Measurements from ENCODE around the gene PRSS1. TPM values are rescaled to one million over a fixed set of nuclear protein-coding genes. Genes with fewer than 3 reads are reported as not detected.

PRSS1 gene
- total RNA-seq, 1 donor: not detected

DNA sequence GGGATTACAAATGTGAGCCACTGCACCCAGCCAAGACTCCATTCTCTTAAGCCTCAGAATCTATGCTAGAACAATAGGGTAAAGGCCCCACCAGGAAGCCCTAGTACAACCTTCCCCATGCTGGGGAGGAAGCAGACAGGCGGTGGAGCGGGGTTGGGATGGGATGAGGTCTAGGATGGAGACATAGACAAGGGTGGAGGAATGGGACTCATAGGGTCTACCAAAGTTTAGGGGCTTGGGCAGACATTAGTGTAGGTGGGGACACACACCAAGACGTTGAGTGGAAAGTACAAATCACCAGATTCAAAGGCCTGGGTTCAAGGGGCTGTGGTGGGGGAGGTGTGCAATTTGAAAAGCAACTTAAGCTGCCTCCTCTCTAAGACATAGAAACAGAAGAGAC lies 40.8 kb downstream of the PRSS1 start:
- H3K4me3 ChIP-seq (ENCODE audit: low read depth, low read length): no peak overlapping the region
- TF ChIP-seq, protein P1, sequence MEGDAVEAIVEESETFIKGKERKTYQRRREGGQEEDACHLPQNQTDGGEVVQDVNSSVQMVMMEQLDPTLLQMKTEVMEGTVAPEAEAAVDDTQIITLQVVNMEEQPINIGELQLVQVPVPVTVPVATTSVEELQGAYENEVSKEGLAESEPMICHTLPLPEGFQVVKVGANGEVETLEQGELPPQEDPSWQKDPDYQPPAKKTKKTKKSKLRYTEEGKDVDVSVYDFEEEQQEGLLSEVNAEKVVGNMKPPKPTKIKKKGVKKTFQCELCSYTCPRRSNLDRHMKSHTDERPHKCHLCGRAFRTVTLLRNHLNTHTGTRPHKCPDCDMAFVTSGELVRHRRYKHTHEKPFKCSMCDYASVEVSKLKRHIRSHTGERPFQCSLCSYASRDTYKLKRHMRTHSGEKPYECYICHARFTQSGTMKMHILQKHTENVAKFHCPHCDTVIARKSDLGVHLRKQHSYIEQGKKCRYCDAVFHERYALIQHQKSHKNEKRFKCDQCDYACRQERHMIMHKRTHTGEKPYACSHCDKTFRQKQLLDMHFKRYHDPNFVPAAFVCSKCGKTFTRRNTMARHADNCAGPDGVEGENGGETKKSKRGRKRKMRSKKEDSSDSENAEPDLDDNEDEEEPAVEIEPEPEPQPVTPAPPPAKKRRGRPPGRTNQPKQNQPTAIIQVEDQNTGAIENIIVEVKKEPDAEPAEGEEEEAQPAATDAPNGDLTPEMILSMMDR (IDR thresholded peaks at IDR 0.05; ENCODE audit: insufficient read depth, low read depth, low read length): no peak
- no peak for DNase-seq (ENCODE audit: low read depth)

DNA sequence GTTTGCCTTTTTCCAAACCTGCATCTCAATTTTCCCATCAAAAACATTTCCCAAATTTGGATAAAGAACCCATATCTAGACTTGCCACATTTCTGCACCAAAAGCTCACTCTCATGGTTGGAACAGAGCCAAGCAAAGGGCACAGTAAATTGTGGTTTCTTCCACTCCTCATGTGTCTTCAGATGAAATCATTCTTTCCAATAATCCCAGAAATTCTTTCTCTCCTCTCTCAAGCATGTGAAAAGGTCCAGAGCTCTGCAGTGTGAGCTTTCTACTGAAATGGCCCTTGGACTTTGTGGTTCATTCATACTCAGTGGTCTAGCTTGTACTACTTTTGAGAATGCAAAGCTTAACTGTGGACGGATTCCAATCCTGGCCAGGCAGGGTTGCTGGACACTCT lies 41.3 kb downstream of the PRSS1 start:
- no peak for DNase-seq (ENCODE audit: low read depth)
- no peak overlapping the region for H3K4me3 ChIP-seq (ENCODE audit: low read depth, low read length)
- TF ChIP-seq, protein P1 (IDR thresholded peaks at IDR 0.05; ENCODE audit: insufficient read depth, low read depth, low read length): no peak

DNA sequence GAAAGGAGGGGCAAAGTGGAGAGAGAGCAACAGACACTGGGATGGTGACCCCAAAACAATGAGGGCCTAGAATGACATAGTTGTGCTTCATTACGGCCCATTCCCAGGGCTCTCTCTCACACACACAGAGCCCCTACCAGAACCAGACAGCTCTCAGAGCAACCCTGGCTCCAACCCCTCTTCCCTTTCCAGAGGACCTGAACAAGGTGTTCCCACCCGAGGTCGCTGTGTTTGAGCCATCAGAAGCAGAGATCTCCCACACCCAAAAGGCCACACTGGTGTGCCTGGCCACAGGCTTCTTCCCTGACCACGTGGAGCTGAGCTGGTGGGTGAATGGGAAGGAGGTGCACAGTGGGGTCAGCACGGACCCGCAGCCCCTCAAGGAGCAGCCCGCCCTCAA lies 42.2 kb downstream of the PRSS1 start:
- TF ChIP-seq, protein P1 (IDR thresholded peaks at IDR 0.05; ENCODE audit: insufficient read depth, low read depth, low read length): no peak
- no peak for DNase-seq (ENCODE audit: low read depth)
- no peak overlapping the region for H3K4me3 ChIP-seq (ENCODE audit: low read depth, low read length)

DNA sequence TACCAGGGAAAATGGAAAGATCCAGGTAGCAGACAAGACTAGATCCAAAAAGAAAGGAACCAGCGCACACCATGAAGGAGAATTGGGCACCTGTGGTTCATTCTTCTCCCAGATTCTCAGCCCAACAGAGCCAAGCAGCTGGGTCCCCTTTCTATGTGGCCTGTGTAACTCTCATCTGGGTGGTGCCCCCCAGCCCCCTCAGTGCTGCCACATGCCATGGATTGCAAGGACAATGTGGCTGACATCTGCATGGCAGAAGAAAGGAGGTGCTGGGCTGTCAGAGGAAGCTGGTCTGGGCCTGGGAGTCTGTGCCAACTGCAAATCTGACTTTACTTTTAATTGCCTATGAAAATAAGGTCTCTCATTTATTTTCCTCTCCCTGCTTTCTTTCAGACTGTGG lies 42.9 kb downstream of the PRSS1 start:
- TF ChIP-seq, protein P1 (IDR thresholded peaks at IDR 0.05; ENCODE audit: insufficient read depth, low read depth, low read length): no peak
- no peak for DNase-seq (ENCODE audit: low read depth)
- no peak overlapping the region for H3K4me3 ChIP-seq (ENCODE audit: low read depth, low read length)

DNA sequence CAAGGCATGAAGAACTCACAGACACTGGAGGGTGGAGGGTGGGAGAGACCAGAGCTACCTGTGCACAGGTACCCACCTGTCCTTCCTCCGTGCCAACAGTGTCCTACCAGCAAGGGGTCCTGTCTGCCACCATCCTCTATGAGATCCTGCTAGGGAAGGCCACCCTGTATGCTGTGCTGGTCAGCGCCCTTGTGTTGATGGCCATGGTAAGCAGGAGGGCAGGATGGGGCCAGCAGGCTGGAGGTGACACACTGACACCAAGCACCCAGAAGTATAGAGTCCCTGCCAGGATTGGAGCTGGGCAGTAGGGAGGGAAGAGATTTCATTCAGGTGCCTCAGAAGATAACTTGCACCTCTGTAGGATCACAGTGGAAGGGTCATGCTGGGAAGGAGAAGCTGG lies 43.3 kb downstream of the PRSS1 start:
- H3K4me3 ChIP-seq (ENCODE audit: low read depth, low read length): no peak overlapping the region
- DNase-seq (ENCODE audit: low read depth): no peak
- TF ChIP-seq, protein P1 (IDR thresholded peaks at IDR 0.05; ENCODE audit: insufficient read depth, low read depth, low read length): no peak

DNA sequence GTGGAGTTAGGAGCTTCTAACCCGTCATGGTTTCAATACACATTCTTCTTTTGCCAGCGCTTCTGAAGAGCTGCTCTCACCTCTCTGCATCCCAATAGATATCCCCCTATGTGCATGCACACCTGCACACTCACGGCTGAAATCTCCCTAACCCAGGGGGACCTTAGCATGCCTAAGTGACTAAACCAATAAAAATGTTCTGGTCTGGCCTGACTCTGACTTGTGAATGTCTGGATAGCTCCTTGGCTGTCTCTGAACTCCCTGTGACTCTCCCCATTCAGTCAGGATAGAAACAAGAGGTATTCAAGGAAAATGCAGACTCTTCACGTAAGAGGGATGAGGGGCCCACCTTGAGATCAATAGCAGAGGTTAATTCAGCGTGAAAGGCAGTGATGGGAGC lies 43.9 kb downstream of the PRSS1 start:
- TF ChIP-seq, protein P1 (IDR thresholded peaks at IDR 0.05; ENCODE audit: insufficient read depth, low read depth, low read length): no peak
- no peak for DNase-seq (ENCODE audit: low read depth)
- H3K4me3 ChIP-seq (ENCODE audit: low read depth, low read length): no peak overlapping the region

DNA sequence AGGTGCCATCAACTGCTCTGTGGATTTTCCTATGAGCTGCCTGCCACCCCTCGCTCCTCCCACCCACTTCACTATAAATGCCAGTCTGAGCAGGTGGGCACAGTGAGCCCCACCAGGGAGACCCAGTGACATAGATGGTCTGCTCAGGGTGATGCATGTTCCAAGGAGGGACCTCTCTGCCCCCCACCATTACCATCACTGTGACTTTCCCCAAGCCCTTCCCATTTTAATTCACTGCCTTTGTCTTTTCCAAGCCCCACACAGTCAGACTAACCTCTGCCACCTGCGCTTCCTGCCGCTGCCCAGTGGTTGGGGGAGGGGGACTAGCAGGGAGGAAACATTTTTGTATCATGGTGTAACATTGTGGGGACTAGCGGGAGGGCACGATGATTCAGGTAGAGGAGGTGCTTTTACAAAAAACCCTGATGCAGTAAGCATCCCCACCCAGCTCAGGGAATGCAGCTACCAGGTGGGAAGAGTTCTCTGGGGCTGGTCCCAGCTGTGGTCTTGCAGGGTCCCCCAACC lies 46.1 kb downstream of the PRSS1 start:
- DNase-seq (ENCODE audit: low read depth): no peak
- TF ChIP-seq, protein P1 (IDR thresholded peaks at IDR 0.05; ENCODE audit: insufficient read depth, low read depth, low read length): no peak
- no peak overlapping the region for H3K4me3 ChIP-seq (ENCODE audit: low read depth, low read length)
